GM10248 (cell line): Measurements from ENCODE around the gene DTNA.
"Not testable (repeated sequence)": the region's sequence is repeated elsewhere in the genome, so short reads cannot be mapped to it uniquely, and the experiment has no call there.

Experiments
- CTCF ChIA-PET: fragments of 300-600 bp; sonication (Branson Sonifier 250); formaldehyde crosslinking; extraction: SDS; loops from one replicate; lab custom pipeline; 2021; ENCODE audit warnings: antibody characterized with exemption; lab: Yijun Ruan, JAX
- POLR2A ChIA-PET: fragments of 350-650 bp; sonication (Branson Sonifier 250); formaldehyde crosslinking; extraction: SDS; loops from one replicate; lab custom pipeline; 2020; ENCODE audit warnings: antibody characterized with exemption; lab: Yijun Ruan, JAX
- DNase-seq: peaks from one replicate; pipeline ENCODE4 v3.0.0; 2012; ENCODE audit errors: extremely low spot score
- TF ChIP-seq, protein P1 (sequence below): IDR thresholded peaks from 2 replicates; pipeline ENCODE4 v1.5.1; 2012; ENCODE audit warnings: mild to moderate bottlenecking, low read depth; ENCODE audit errors: extremely low read depth, missing control alignments, control extremely low read depth

Gene DTNA

DNA sequence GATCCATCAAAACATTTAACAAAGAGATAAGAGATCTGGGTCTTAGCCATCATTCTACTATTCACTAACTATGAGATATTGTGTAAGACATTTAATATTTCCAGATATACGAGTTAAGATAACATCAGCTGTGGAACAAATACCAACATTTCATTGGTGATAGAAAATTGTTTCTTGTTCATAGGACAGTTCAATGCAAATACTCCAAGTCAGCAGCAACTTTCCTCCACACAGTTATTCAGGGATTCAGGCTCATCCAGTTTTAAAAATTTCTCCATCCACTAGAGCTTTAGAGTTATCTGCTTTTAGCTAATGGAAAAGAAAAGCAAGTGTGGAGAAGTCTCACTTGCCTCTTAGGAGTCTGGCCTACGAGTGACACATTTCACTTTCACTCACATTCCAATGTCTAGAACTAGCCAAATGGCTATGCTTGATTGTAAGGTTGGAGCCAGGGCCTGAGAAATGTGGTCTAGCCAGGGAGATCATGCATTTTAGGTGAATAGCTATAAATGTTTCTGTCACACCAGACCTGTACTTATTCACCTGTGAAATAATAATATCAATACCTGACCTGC is 211.8 kb downstream of the DTNA start:
- CTCF ChIA-PET = no interaction called here
- DNase-seq = no peak
- TF ChIP-seq, protein P1, sequence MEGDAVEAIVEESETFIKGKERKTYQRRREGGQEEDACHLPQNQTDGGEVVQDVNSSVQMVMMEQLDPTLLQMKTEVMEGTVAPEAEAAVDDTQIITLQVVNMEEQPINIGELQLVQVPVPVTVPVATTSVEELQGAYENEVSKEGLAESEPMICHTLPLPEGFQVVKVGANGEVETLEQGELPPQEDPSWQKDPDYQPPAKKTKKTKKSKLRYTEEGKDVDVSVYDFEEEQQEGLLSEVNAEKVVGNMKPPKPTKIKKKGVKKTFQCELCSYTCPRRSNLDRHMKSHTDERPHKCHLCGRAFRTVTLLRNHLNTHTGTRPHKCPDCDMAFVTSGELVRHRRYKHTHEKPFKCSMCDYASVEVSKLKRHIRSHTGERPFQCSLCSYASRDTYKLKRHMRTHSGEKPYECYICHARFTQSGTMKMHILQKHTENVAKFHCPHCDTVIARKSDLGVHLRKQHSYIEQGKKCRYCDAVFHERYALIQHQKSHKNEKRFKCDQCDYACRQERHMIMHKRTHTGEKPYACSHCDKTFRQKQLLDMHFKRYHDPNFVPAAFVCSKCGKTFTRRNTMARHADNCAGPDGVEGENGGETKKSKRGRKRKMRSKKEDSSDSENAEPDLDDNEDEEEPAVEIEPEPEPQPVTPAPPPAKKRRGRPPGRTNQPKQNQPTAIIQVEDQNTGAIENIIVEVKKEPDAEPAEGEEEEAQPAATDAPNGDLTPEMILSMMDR = no peak
- POLR2A ChIA-PET = no interaction called here

DNA sequence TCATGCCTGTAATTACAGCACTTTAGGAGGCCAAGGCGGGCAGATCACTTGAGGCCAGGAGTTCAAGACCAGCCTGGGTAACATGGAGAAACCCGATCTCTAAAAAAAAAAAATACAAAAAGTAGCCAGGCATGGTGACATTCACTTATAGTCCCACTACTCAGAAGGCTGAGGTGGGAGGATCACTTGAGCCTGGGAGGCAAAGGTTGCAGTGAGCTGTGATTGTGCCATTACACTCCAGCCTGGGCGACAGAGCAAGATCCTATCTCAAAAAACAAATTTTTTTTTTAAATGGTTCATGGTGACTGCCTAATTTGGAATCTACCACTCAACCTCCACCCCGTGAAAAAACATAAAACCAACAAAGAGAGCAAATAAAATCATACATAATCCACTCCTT is 212.5 kb downstream of the DTNA start:
- CTCF ChIA-PET = interaction anchor here (0.7 kb wide), 1 partner anchor 10 kb away, joined by 3 read pairs; no protein-coding TSS in a partner anchor
- DNase-seq, POLR2A ChIA-PET: not testable (repeated sequence)

DNA sequence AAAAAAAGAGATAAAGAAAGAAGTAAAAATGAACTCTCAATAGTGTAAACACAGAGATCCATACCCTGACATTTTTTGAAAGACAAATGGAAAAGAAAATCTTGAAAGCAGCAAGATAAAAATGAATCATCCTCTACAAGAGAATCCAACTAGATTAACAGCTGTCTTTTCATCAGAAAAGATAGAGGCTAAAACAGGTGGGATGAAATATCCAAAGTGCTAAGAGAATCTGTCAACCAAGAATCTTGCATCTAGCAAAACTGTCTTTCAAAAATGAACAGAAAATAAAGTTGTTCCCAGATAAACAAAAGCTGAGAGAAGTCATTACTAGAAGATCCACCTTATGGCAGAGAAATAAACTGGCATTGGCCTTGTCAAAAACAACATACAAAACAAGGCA is 213.8 kb downstream of the DTNA start:
- ChIA-PET CTCF (no interaction called here), POLR2A (no interaction called here)
- no peak for DNase-seq
- TF ChIP-seq, protein P1 = no peak

DNA sequence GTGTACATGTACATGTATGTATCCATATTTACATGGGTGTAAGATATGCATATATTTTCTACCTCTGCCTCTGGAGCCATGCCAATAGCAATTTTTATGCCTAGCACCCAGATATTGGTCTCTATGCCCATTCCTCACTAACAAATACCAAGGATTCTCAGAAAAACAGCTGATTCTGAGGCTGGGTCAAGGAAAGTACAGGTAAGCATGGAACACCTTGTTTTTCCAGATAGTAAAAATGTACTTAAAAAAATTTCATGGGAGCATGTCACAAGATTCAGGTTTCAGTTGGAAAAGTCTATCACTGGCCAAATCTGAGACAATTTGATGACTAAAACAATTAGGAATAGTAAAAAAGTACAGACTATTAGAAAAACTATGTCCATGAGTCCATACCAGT is 216.6 kb downstream of the DTNA start:
- CTCF ChIA-PET = interaction anchor here (1.6 kb wide), 1 partner anchor 265 kb away, joined by 3 read pairs; no protein-coding TSS in a partner anchor
- POLR2A ChIA-PET = no interaction called here
- TF ChIP-seq, protein P1 = no peak
- no peak for DNase-seq

DNA sequence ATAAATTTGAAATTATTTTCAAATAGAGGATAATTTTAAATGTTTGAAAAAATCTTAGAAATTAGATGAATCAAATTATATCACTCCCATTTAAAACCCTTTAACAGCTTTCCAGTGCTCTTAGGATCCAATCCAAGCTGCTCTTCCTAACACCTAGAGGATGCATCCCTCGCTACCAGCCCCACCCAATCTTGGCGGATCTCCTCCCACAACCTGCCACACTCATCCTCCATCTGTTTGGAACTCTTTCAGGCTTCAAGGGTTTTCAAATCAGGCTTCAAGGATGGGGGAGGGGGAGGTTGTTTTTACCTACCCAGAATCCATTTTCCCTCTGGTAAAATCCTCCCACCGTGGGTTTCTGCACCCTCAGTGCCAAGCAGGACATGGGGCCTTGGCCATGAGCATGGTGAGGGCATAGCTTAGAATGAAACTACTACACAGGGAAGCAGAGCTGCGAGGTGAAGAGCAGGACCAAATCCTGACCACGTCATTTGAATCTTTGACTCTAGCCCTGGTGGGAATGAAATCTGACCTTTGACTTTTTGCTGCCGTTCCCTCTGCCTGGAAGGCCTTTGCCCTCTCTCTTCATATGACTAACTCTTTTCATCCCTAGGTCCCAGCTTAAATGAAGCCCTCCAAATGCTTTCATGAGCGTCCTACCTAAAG is 218.1 kb downstream of the DTNA start:
- no peak for DNase-seq
- ChIA-PET POLR2A (no interaction called here), CTCF (interaction anchor here (1.5 kb wide), 1 partner anchor 18 kb away, joined by 3 read pairs; no protein-coding TSS in a partner anchor)
- TF ChIP-seq, protein P1 = no peak

DNA sequence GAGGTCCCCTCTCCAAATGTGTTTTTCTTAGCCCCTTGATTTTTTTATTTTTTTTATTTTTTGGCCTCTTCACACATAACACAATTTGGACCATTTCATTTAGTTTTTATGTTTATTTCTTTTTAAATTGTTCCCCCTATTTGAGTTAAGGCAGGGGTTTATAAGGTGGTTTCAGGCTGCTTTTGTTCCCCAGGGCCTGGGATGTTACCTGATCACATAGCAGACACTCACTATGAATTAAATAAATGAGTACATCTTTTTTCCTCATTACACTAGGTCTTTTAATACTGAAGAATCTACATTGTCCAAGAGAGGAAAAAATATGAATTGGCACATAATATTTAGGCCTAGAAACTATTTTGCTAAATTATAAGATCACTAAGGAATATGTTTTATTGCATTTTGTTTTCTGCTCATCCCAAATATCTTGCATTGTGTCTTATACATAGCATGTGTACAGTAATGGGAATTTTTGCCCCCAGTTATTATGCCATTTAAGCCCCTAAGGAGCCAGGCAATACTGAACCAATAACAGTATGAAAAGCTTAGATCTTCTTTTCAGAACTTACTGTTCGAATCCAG is 218.7 kb downstream of the DTNA start:
- no peak for DNase-seq
- TF ChIP-seq, protein P1 = no peak
- POLR2A ChIA-PET = no interaction called here
- CTCF ChIA-PET = interaction anchor here (1.0 to 1.5 kb wide), 2 partner anchors 9 to 19 kb away, joined by 3 read pairs; no protein-coding TSS in a partner anchor

DNA sequence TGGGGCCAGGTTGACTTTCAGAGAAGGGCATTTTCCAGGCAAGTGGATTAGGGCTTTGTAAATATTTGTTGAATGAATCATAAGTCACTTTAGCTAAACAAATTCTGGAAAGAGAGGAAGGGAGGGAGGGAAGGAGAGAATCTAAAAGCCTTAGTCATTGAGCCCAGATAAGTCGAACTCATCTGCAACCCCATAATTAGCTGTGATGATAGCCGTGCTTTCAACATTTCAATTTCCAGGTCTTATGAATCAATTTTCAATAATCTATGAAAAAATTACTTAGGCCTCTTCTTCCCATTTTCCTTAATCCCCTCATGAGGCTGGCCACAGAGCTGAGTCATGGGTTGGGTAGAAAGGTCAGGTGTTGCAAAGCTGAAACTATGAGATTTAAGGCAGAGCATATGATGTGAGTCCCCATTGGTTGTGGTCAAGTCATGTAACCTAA is 219.3 kb downstream of the DTNA start:
- ChIA-PET CTCF (interaction anchor here (1.0 to 1.5 kb wide), 2 partner anchors 9 to 20 kb away, joined by 3 read pairs; no protein-coding TSS in a partner anchor), POLR2A (no interaction called here)
- TF ChIP-seq, protein P1 = no peak
- DNase-seq = no peak
